Measurements from ENCODE around the gene MMP17.

GRCh38 chr12:131900397-131900796, 72.2 kb downstream of the MMP17 start:
- TF ChIP-seq CTCF (conservative IDR thresholded peaks at IDR 0.05; ENCODE audit: low read depth, low read length) (no peak), EZH2 (IDR thresholded peaks at IDR 0.05; ENCODE audit: borderline replicate concordance, low read depth, low read length, poor library complexity, severe bottlenecking) (no peak)
